C4-2B (cell line): Measurements from ENCODE around the gene TSTD1.

Experiments
- ZFX ChIP-seq: fragments of 450-650 bp; IDR thresholded peaks from 2 replicates; pipeline ENCODE4 v1.6.1; 2017
- TF ChIP-seq, protein P1 (sequence below): fragments of 450-650 bp; conservative IDR thresholded peaks from 2 replicates; pipeline ENCODE4 v1.5.1; 2017; ENCODE audit warnings: mild to moderate bottlenecking

DNA sequence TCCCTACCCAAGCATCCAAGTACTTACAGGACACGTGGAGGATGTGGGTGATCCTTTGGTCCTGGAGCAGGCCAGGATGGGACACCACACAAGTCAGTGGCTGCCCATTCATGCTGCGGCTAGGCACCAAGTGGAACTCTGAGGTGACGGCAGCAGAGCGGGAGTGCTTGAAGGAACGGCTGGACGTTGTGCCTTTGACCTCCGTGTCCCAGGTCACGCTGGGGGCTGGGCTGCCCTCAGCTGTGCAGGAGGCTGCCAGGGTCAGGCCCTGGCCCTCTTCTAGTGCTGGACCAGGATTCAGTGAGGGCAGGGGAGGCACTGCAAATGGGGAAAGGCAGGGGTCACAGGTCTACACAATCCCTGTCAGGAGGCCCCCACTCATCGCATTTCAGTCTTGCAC, 38.7 kb upstream of the TSTD1 start:
- TF ChIP-seq, protein P1, sequence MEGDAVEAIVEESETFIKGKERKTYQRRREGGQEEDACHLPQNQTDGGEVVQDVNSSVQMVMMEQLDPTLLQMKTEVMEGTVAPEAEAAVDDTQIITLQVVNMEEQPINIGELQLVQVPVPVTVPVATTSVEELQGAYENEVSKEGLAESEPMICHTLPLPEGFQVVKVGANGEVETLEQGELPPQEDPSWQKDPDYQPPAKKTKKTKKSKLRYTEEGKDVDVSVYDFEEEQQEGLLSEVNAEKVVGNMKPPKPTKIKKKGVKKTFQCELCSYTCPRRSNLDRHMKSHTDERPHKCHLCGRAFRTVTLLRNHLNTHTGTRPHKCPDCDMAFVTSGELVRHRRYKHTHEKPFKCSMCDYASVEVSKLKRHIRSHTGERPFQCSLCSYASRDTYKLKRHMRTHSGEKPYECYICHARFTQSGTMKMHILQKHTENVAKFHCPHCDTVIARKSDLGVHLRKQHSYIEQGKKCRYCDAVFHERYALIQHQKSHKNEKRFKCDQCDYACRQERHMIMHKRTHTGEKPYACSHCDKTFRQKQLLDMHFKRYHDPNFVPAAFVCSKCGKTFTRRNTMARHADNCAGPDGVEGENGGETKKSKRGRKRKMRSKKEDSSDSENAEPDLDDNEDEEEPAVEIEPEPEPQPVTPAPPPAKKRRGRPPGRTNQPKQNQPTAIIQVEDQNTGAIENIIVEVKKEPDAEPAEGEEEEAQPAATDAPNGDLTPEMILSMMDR: no peak
- TF ChIP-seq ZFX: no peak
